ENCODE data around the gene OCSTAMP.

DNA sequence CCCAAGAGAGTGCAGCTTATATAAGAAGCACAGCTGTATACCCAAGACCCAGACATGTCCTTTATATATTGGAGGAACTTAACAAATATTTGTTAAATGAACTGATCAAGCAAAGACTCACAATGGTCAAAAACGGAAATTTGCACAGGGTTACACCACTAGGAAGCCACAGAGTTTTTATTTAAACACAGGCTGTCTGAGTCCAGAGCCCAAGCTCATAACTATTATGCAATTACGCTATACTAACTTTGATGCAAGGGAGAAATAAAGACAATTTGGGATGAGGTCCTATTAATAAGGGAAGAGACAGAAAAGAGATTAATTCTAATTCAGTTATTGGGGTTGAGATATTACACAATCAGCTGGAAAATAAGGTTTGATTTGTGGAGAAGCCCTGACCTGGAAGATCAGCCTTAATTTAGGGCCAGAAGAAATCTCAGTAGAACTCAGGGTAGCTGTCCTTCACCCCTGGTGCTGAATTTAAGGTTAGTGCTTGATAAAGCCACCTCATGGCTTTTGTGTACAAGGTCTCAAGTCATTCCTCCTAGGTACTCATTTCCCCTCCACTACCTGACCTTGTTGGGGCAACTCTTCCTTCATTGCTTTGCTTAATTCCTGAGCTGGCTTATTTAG, 26.6 kb downstream of the OCSTAMP start:
- TF ChIP-seq, protein P1, sequence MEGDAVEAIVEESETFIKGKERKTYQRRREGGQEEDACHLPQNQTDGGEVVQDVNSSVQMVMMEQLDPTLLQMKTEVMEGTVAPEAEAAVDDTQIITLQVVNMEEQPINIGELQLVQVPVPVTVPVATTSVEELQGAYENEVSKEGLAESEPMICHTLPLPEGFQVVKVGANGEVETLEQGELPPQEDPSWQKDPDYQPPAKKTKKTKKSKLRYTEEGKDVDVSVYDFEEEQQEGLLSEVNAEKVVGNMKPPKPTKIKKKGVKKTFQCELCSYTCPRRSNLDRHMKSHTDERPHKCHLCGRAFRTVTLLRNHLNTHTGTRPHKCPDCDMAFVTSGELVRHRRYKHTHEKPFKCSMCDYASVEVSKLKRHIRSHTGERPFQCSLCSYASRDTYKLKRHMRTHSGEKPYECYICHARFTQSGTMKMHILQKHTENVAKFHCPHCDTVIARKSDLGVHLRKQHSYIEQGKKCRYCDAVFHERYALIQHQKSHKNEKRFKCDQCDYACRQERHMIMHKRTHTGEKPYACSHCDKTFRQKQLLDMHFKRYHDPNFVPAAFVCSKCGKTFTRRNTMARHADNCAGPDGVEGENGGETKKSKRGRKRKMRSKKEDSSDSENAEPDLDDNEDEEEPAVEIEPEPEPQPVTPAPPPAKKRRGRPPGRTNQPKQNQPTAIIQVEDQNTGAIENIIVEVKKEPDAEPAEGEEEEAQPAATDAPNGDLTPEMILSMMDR (IDR thresholded peaks at IDR 0.05) = no peak
- TF ChIP-seq POLR2A (IDR thresholded peaks at IDR 0.05) = no peak

Data from right lobe of liver (tissue), 4 donors.